Measurements from ENCODE around the gene PDE8B.

PDE8B gene

GRCh38 chr5:77337246-77337645, 126.8 kb downstream of the PDE8B start:
- H3F3A ChIP-seq (ENCODE audit: insufficient read depth, low read length) = no peaks in the 10 kb centered on the region
- no peaks in the 10 kb centered on the region for H4K20me1 ChIP-seq (ENCODE audit: insufficient read depth, low read length)
- 0 out of 2 replicates have a peak, but pooled peaks cover 5% of the 10 kb centered on the region for H3K27me3 ChIP-seq (ENCODE audit: insufficient read depth, low read length)
- H3K9me2 ChIP-seq (ENCODE audit: low read depth, low read length) = no peaks in the 10 kb centered on the region
- no peaks in the 10 kb centered on the region for H3K79me2 ChIP-seq (ENCODE audit: insufficient read depth, low read length)
- no peaks in the 10 kb centered on the region for H3K36me3 ChIP-seq (ENCODE audit: insufficient read depth, low read length)
- TF ChIP-seq EZH2 (IDR thresholded peaks at IDR 0.05; ENCODE audit: borderline replicate concordance, low read length) = no peak
- no peak for TF ChIP-seq CTCF (IDR thresholded peaks at IDR 0.05; ENCODE audit: low read length)
- H3K4me2 ChIP-seq (ENCODE audit: low read length) = no peak overlapping the region
- H3K4me3 ChIP-seq (ENCODE audit: low read depth, low read length, poor library complexity, severe bottlenecking) = no peak overlapping the region
- H3K4me1 ChIP-seq (ENCODE audit: insufficient read depth, low read length, severe bottlenecking) = no peaks in the 10 kb centered on the region
- no peaks in the 10 kb centered on the region for H3K9me3 ChIP-seq (ENCODE audit: low read length)
- no peak overlapping the region for H3K9ac ChIP-seq (ENCODE audit: low read length)
- H3K27ac ChIP-seq (ENCODE audit: low read depth, low read length, poor library complexity, severe bottlenecking) = no peak overlapping the region
- H2AFZ ChIP-seq (ENCODE audit: low read length) = no peak overlapping the region

GRCh38 chr5:77337686-77338085, 127.2 kb downstream of the PDE8B start:
- no peaks in the 10 kb centered on the region for H3K36me3 ChIP-seq (ENCODE audit: insufficient read depth, low read length)
- no peaks in the 10 kb centered on the region for H3K9me2 ChIP-seq (ENCODE audit: low read depth, low read length)
- H3K27ac ChIP-seq (ENCODE audit: low read depth, low read length, poor library complexity, severe bottlenecking) = no peak overlapping the region
- no peaks in the 10 kb centered on the region for H3F3A ChIP-seq (ENCODE audit: insufficient read depth, low read length)
- no peak overlapping the region for H3K9ac ChIP-seq (ENCODE audit: low read length)
- H3K9me3 ChIP-seq (ENCODE audit: low read length) = no peaks in the 10 kb centered on the region
- H3K4me2 ChIP-seq (ENCODE audit: low read length) = no peak overlapping the region
- H3K4me1 ChIP-seq (ENCODE audit: insufficient read depth, low read length, severe bottlenecking) = no peaks in the 10 kb centered on the region
- 0 out of 2 replicates have a peak, but pooled peaks cover 5% of the 10 kb centered on the region for H3K27me3 ChIP-seq (ENCODE audit: insufficient read depth, low read length)
- H2AFZ ChIP-seq (ENCODE audit: low read length) = no peak overlapping the region
- H3K4me3 ChIP-seq (ENCODE audit: low read depth, low read length, poor library complexity, severe bottlenecking) = no peak overlapping the region
- no peaks in the 10 kb centered on the region for H4K20me1 ChIP-seq (ENCODE audit: insufficient read depth, low read length)
- TF ChIP-seq CTCF (IDR thresholded peaks at IDR 0.05; ENCODE audit: low read length) (no peak), EZH2 (IDR thresholded peaks at IDR 0.05; ENCODE audit: borderline replicate concordance, low read length) (no peak)
- H3K79me2 ChIP-seq (ENCODE audit: insufficient read depth, low read length) = no peaks in the 10 kb centered on the region

- no peak overlapping the region for H3K4me2 ChIP-seq (ENCODE audit: low read length)
- no peaks in the 10 kb centered on the region for H3K79me2 ChIP-seq (ENCODE audit: insufficient read depth, low read length)
- no peak overlapping the region for H3K9ac ChIP-seq (ENCODE audit: low read length)
- no peaks in the 10 kb centered on the region for H3K36me3 ChIP-seq (ENCODE audit: insufficient read depth, low read length)
- H3K9me2 ChIP-seq (ENCODE audit: low read depth, low read length) = no peaks in the 10 kb centered on the region
- no peak for TF ChIP-seq CTCF (IDR thresholded peaks at IDR 0.05; ENCODE audit: low read length)
- no peak for TF ChIP-seq EZH2 (IDR thresholded peaks at IDR 0.05; ENCODE audit: borderline replicate concordance, low read length)
- no peak overlapping the region for H3K4me3 ChIP-seq (ENCODE audit: low read depth, low read length, poor library complexity, severe bottlenecking)
- H3K9me3 ChIP-seq (ENCODE audit: low read length) = no peaks in the 10 kb centered on the region
- no peak overlapping the region for H2AFZ ChIP-seq (ENCODE audit: low read length)
- no peaks in the 10 kb centered on the region for H3K4me1 ChIP-seq (ENCODE audit: insufficient read depth, low read length, severe bottlenecking)
- no peaks in the 10 kb centered on the region for H3F3A ChIP-seq (ENCODE audit: insufficient read depth, low read length)
- no peaks in the 10 kb centered on the region for H4K20me1 ChIP-seq (ENCODE audit: insufficient read depth, low read length)
- no peak overlapping the region for H3K27ac ChIP-seq (ENCODE audit: low read depth, low read length, poor library complexity, severe bottlenecking)
- no peaks in the 10 kb centered on the region for H3K27me3 ChIP-seq (ENCODE audit: insufficient read depth, low read length)
Observed at GRCh38 chr5:77339337-77339890, 128.9 kb downstream of the PDE8B start.
